ENCODE data around the gene PSMD14. TPM values are rescaled to one million over a fixed set of nuclear protein-coding genes. Genes with fewer than 3 reads are reported as not detected.

PSMD14 gene
- polyA plus RNA-seq, 1 donor from 2014 or later, result 136 TPM

DNA sequence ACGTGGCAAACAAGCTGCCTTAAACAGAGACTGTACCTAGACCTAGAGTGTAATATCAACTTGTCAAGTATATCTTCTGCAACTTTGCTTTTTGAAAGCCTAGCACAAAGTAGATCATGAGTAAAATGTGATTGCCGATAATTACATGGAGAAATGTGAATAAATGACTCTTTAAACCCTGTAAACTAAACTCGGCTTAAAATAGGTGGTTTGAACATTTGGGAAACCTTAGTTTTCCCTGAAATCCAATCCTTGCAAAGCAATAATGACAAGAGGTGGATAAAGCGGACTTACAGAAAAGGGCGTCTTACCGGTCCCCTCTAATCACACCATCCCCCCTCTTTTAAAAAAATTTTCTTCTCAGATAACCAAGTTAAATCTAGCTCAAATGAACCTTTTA lies 549 bp upstream of the PSMD14 start:
- H3F3A ChIP-seq (ENCODE audit: insufficient read depth, low read length, poor library complexity, severe bottlenecking), result no peaks in the 10 kb centered on the region
- peak overlapping the region; percentile 75 for H3K27ac ChIP-seq (ENCODE audit: low read length)
- TF ChIP-seq EZH2 (IDR thresholded peaks at IDR 0.05; ENCODE audit: borderline replicate concordance, insufficient read depth, low read length, poor library complexity, severe bottlenecking) (no peak), POLR2AphosphoS5 (IDR thresholded peaks at IDR 0.05) (no peak), TAF1 (IDR thresholded peaks at IDR 0.05; ENCODE audit: low read depth) (no peak), MXI1 (conservative IDR thresholded peaks at IDR 0.05; ENCODE audit: poor library complexity, severe bottlenecking) (no peak), RAD21 (conservative IDR thresholded peaks at IDR 0.05) (no peak)
- no peaks in the 10 kb centered on the region for H3K9me3 ChIP-seq (ENCODE audit: low read length)
- peak overlapping the region; percentile 74 for H3K4me3 ChIP-seq (ENCODE audit: low read length)
- H3K9ac ChIP-seq (ENCODE audit: low read length), result peak overlapping the region; percentile 85
- H3K4me2 ChIP-seq (ENCODE audit: low read length), result peak overlapping the region; percentile 27
- peak overlapping the region; percentile 86 for H2AFZ ChIP-seq (ENCODE audit: low read depth, low read length)
- no peaks in the 10 kb centered on the region for H4K20me1 ChIP-seq (ENCODE audit: insufficient read depth)
- H3K9me2 ChIP-seq (ENCODE audit: insufficient read depth, low read length), result no peaks in the 10 kb centered on the region
- peaks cover 50% of the 10 kb centered on the region for H3K79me2 ChIP-seq (replicated peaks; ENCODE audit: insufficient read depth, low read length)
- no peaks in the 10 kb centered on the region for H3K36me3 ChIP-seq (ENCODE audit: insufficient read depth, low read length)
- no peaks in the 10 kb centered on the region for H3K27me3 ChIP-seq (ENCODE audit: insufficient read depth, low read depth, low read length)

DNA sequence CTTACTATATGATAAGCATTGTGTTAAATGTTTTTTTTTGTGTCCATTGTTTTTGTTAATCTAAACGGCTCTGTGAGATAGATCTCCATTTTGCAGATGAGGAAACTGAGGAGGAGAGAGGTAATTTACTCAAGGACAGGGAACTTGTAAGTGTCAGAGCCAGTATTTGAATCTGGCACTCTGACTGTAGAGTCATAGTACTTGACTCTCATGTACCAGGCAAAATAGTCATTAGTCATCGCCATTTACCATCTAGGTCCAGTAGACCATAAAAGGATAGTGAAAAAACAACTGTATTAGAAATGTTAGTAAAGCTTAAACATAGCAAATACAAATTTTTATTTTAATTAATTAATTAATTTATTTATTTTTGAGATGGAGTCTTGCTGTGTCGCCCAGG lies 4.8 kb downstream of the PSMD14 start:
- H3K79me2 ChIP-seq (replicated peaks; ENCODE audit: insufficient read depth, low read length), result peaks cover 68% of the 10 kb centered on the region
- no peaks in the 10 kb centered on the region for H3K9me3 ChIP-seq (ENCODE audit: low read length)
- no peak overlapping the region for H2AFZ ChIP-seq (ENCODE audit: low read depth, low read length)
- no peaks in the 10 kb centered on the region for H3K36me3 ChIP-seq (ENCODE audit: insufficient read depth, low read length)
- H4K20me1 ChIP-seq (ENCODE audit: insufficient read depth), result no peaks in the 10 kb centered on the region
- no peak for TF ChIP-seq RAD21 (conservative IDR thresholded peaks at IDR 0.05)
- TF ChIP-seq MXI1 (conservative IDR thresholded peaks at IDR 0.05; ENCODE audit: poor library complexity, severe bottlenecking), result no peak
- no peaks in the 10 kb centered on the region for H3K27me3 ChIP-seq (ENCODE audit: insufficient read depth, low read depth, low read length)
- H3F3A ChIP-seq (ENCODE audit: insufficient read depth, low read length, poor library complexity, severe bottlenecking), result no peaks in the 10 kb centered on the region
- H3K9me2 ChIP-seq (ENCODE audit: insufficient read depth, low read length), result no peaks in the 10 kb centered on the region
- no peak overlapping the region for H3K4me2 ChIP-seq (ENCODE audit: low read length)
- no peak overlapping the region for H3K27ac ChIP-seq (ENCODE audit: low read length)
- H3K4me3 ChIP-seq (ENCODE audit: low read length), result no peak overlapping the region
- no peak overlapping the region for H3K9ac ChIP-seq (ENCODE audit: low read length)

DNA sequence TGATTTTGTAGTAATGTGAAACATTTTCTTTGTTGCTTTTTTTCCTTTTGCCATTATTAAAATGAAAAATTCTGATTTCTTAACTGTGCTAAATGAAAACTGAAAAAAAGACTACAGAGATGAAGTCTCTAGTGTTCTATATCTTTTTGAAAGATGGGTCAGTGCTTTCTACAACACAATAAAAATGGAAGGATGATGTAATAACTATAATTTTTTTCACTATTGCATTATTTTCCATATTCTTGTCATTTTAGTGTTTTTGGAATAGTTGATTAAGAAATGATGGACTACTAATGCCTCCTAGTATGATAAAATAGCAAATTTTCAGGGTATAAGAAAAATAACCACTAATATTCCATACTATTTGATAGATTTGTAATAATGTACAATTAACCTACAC lies 7.2 kb downstream of the PSMD14 start:
- Histone ChIP-seq H3K27ac (ENCODE audit: low read length) (no peak overlapping the region), H3K9me2 (ENCODE audit: insufficient read depth, low read length) (no peaks in the 10 kb centered on the region), H3K27me3 (ENCODE audit: insufficient read depth, low read depth, low read length) (no peaks in the 10 kb centered on the region), H2AFZ (ENCODE audit: low read depth, low read length) (no peak overlapping the region), H3K4me3 (ENCODE audit: low read length) (no peak overlapping the region), H3K36me3 (ENCODE audit: insufficient read depth, low read length) (no peaks in the 10 kb centered on the region), H3F3A (ENCODE audit: insufficient read depth, low read length, poor library complexity, severe bottlenecking) (no peaks in the 10 kb centered on the region), H3K9ac (ENCODE audit: low read length) (no peak overlapping the region), H3K4me2 (ENCODE audit: low read length) (no peak overlapping the region), H3K79me2 (replicated peaks; ENCODE audit: insufficient read depth, low read length) (peaks cover 56% of the 10 kb centered on the region), H3K9me3 (ENCODE audit: low read length) (no peaks in the 10 kb centered on the region), H4K20me1 (ENCODE audit: insufficient read depth) (no peaks in the 10 kb centered on the region)
- TF ChIP-seq, protein P1, sequence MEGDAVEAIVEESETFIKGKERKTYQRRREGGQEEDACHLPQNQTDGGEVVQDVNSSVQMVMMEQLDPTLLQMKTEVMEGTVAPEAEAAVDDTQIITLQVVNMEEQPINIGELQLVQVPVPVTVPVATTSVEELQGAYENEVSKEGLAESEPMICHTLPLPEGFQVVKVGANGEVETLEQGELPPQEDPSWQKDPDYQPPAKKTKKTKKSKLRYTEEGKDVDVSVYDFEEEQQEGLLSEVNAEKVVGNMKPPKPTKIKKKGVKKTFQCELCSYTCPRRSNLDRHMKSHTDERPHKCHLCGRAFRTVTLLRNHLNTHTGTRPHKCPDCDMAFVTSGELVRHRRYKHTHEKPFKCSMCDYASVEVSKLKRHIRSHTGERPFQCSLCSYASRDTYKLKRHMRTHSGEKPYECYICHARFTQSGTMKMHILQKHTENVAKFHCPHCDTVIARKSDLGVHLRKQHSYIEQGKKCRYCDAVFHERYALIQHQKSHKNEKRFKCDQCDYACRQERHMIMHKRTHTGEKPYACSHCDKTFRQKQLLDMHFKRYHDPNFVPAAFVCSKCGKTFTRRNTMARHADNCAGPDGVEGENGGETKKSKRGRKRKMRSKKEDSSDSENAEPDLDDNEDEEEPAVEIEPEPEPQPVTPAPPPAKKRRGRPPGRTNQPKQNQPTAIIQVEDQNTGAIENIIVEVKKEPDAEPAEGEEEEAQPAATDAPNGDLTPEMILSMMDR (IDR thresholded peaks at IDR 0.05; ENCODE audit: poor library complexity, severe bottlenecking), result no peak
- no peak for TF ChIP-seq EP300 (conservative IDR thresholded peaks at IDR 0.05; ENCODE audit: poor library complexity, severe bottlenecking)
- TF ChIP-seq SMC3 (conservative IDR thresholded peaks at IDR 0.05; ENCODE audit: poor library complexity), result no peak
- TF ChIP-seq, protein P2, sequence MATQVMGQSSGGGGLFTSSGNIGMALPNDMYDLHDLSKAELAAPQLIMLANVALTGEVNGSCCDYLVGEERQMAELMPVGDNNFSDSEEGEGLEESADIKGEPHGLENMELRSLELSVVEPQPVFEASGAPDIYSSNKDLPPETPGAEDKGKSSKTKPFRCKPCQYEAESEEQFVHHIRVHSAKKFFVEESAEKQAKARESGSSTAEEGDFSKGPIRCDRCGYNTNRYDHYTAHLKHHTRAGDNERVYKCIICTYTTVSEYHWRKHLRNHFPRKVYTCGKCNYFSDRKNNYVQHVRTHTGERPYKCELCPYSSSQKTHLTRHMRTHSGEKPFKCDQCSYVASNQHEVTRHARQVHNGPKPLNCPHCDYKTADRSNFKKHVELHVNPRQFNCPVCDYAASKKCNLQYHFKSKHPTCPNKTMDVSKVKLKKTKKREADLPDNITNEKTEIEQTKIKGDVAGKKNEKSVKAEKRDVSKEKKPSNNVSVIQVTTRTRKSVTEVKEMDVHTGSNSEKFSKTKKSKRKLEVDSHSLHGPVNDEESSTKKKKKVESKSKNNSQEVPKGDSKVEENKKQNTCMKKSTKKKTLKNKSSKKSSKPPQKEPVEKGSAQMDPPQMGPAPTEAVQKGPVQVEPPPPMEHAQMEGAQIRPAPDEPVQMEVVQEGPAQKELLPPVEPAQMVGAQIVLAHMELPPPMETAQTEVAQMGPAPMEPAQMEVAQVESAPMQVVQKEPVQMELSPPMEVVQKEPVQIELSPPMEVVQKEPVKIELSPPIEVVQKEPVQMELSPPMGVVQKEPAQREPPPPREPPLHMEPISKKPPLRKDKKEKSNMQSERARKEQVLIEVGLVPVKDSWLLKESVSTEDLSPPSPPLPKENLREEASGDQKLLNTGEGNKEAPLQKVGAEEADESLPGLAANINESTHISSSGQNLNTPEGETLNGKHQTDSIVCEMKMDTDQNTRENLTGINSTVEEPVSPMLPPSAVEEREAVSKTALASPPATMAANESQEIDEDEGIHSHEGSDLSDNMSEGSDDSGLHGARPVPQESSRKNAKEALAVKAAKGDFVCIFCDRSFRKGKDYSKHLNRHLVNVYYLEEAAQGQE (IDR thresholded peaks at IDR 0.05; ENCODE audit: borderline replicate concordance), result no peak
- no peak for TF ChIP-seq POLR2AphosphoS5 (IDR thresholded peaks at IDR 0.05)
- no peak for TF ChIP-seq EZH2 (IDR thresholded peaks at IDR 0.05; ENCODE audit: borderline replicate concordance, insufficient read depth, low read length, poor library complexity, severe bottlenecking)
- TF ChIP-seq TAF1 (IDR thresholded peaks at IDR 0.05; ENCODE audit: low read depth), result no peak
- no peak for TF ChIP-seq MXI1 (conservative IDR thresholded peaks at IDR 0.05; ENCODE audit: poor library complexity, severe bottlenecking)
- TF ChIP-seq RAD21 (conservative IDR thresholded peaks at IDR 0.05), result no peak

Data from neural cell (in vitro differentiated cells).